ENCODE data around the gene DNAJC6.

- TF ChIP-seq EZH2 (IDR thresholded peaks at IDR 0.05; ENCODE audit: low read depth): no peak
- TF ChIP-seq CTCF (conservative IDR thresholded peaks at IDR 0.05): no peak
Observed at GRCh38 chr1:65407877-65408276, 98.5 kb downstream of the DNAJC6 start.
